Endometrial microvascular endothelial cells (primary cell): ENCODE measurements around the gene MSS51. TPM values are rescaled to one million over a fixed set of nuclear protein-coding genes. Genes with fewer than 3 reads are reported as not detected.
"Not testable (repeated sequence)": the region's sequence is repeated elsewhere in the genome, so short reads cannot be mapped to it uniquely, and the experiment has no call there.

ENCODE experiments used
- in situ Hi-C: cut with HindIII; loops from 2 replicates; pipeline ENCODE4 v1.10.0; 2017; ENCODE audit warnings: low sequenced_read_pairs, low pct_unique_long_range_greater_than_20kb; ENCODE audit errors: inconsistent ontology term
- total RNA-seq: library from RNA; depleted of rRNA; stranded (reverse); fragments of >200 nt; gene quantifications from one replicate; pipeline ENCODE4 v1.2.3, GENCODE V29; 2015; ENCODE audit errors: inconsistent ontology term

Gene MSS51
- total RNA-seq, 1 donor from 2014 or later, result 0.37 TPM

DNA sequence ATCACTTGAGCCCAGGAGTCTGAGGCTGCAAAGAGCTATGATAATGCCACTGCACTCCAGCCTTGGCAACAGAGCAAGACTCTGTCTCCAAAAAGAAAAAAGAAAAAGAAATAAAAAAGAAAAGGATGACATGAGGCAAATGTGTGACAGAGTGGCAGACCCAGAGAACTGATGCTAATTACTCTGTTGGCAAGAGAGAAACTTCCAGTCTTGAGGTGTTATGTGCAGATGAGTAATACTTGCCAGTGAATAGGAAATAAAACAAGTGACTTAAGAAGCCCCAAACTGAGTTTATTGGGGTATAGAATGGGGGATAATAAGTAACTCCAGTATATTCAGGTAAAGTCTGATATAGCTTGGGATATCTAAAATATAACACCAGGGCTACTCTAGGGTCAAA, 10.1 kb downstream of the MSS51 start:
- in situ Hi-C loops, result no loop called here

DNA sequence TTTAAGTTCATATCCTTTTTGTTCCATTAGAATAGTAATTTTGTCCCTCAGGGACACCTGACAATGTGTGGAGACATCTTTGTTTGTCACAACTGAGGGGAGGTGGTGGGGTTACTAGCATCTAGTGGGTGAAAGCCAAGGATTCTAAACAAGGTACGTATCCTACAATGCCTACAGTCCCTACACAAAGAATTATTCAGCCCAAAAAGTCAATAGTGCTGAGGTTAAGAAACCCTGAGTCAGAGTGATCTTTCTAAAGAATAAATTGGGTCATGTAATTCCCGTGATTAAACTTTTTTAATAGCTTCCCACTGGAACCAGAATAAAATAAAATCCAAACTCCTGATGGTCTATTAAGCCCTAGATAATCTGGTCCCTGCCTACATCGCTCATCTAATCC, 16.8 kb downstream of the MSS51 start:
- in situ Hi-C loops, result no loop called here

GRCh38 chr10:73414230-73414945, 19.0 kb downstream of the MSS51 start:
- in situ Hi-C loops, result no loop called here

DNA sequence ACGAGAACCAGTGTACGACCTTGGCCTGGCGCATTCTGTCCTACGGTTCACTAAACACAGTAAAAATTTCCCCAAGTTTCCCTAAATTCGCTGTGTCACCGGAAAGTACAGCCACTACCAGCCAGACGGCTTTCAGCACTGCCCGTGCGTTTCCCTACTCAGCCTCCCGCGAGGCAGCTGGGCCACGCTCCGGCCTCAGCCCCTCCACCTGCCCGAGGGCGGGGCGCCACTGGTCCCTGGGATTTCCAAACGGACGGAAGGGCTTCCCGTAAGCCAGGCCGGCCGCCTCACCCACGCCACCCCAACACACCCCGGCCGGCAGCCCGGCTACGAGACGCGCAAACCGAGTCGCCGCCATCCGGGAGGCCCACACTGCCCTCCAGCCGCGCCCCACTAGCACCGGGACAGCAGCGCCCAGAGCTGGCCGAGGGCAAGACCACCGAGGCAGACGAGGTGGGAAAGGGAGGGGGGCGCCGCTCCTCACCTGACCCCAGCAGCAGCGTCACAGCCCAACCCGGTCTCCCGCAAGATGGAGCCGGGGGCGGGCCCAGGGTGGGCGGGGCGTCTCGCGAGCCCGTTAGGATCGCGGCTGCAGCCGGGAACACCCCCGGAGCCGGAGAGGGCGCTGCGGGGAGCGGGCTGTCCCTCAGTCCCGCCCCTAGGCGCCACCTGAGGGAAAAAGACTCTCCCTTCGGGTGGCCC, 19.7 kb downstream of the MSS51 start, which contains the start of gene ANXA7:
Gene ANXA7 (minus strand): TSS at position 531 of the 702 bp plus-strand sequence. CDS start 13,202 bp downstream, outside the sequence.
- in situ Hi-C loops, result no loop called here

- in situ Hi-C loops, result no loop called here
Observed at GRCh38 chr10:73413108-73413527, 20.2 kb downstream of the MSS51 start.

- in situ Hi-C loops, result no loop called here
Observed at GRCh38 chr10:73410897-73411296, 22.5 kb downstream of the MSS51 start.

DNA sequence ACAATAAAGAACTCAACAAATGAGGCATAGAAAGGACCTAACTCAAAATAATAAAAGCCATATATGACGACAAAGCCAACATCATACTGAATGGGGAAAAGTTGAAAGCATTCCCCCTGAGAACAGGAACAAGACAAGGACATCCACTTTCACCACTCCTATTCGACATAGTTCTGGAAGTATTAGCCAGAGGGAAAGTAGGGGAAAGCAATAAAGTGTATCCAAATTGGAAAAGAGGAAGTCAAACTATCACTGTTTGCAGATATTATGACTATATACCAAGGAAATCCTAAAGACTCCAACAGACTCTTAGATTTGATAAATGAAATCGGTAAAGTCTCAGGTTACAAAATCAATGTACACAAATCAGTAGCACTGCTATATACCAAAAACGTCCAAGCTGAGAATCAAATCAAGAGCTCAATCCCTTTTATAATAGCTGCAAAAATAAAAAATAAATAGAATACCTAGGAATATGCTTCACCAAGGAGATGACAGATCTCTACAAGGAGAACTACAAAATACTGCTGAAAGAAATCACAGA, 24.3 kb downstream of the MSS51 start:
- in situ Hi-C loops, result no loop called here

DNA sequence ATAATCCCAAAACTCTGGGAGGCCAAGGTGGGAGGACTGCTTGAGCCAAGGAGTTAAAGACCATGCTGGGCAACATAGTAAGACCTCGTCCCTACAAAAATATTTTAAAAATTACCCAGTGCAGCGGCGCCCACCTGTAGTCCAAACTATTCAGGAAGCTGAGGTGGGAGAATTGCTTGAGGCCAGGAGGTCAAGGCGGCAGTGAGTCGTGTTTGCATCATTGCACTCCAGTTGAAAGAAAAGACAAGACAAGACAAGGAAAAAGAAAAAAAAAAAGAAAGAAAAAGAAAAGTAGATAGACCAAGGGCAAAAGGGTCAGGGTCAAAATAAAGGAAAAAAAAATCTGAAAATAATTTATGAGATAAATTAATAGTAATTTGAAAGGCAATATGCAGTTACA, 25.3 kb downstream of the MSS51 start:
- in situ Hi-C loops, result no loop called here

DNA sequence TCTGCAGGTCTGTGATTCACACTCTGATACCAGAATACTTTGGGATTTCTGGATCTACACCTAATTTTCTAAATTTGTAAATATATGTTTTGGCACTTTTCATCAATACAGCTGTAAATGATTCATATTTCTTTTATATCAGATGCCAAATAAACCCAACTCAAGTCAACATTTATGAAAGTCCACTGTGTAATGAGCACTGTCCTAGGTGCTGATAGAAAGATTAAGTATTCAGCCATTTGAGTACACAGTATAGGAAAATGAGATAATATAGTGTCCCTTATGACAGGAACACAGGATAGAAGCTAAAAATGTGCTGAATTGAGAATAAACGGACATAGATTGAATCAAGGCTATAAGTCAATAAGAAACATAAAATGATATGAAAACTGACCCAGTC, 25.9 kb downstream of the MSS51 start:
- in situ Hi-C loops, result no loop called here

DNA sequence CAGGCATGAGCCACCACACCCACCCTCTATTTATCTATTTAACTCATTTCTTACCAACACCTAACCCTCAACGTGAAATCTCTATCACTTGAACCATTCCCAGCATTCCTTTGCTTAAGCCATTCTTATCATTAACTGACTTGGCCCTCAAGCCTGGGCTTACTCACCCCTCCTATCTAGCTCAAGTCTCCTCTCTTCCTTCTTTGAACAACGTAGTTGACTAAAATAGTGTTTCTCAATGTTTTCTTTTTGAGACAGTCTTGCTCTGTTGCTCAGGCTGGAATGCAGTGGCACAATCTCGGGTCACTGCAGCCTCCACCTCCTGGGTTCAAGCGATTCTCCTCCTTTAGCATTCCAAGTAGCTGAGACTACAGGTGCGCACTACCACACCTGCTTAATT, 26.5 kb downstream of the MSS51 start:
- in situ Hi-C loops, result no loop called here

GRCh38 chr10:73405556-73405955, 27.8 kb downstream of the MSS51 start:
- in situ Hi-C loops, result no loop called here

GRCh38 chr10:73404690-73405089, 28.7 kb downstream of the MSS51 start:
- in situ Hi-C loops, result no loop called here

- in situ Hi-C loops, result no loop called here
Observed at GRCh38 chr10:73401636-73402035, 31.7 kb downstream of the MSS51 start.

DNA sequence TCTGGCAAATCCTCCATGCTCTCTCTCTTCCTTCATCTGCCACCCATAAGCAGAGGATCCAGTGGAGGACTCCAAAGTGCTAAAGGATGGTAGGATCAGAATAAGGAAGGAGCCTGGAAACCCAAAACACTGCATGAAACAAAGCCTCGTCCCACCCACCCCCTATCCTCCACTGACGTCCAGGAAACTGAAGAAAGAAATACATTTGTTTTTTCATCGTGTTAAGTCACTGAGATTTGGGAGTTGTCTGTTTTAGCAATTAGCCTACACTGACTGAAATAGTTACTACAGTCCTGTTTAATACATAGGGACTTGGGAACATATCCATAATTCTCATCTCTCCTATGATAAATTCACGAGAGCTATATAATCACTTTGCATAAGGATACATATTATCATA, 34.3 kb downstream of the MSS51 start:
- in situ Hi-C loops, result no loop called here

DNA sequence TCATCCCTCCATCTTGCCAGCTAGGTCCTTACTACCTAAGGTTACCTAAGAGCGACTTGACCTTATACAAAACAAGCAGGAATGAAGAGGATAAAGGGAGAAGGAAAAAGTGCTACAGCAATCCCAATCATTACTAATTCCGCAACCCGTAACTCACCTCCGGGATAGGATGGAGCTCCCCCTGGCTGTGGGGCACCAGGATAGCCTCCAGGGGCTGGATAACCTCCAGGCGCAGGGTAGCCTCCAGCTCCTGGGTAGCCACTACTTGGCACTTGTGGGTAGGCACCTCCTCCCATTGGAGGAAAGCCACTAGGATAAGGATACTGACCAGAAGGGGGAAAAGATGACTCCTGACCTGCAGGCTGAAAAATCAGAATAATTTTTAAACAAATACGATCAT, 35.3 kb downstream of the MSS51 start:
- in situ Hi-C loops, result no loop called here

GRCh38 chr10:73394325-73394724, 39.0 kb downstream of the MSS51 start:
- in situ Hi-C loops, result not testable (repeated sequence)

DNA sequence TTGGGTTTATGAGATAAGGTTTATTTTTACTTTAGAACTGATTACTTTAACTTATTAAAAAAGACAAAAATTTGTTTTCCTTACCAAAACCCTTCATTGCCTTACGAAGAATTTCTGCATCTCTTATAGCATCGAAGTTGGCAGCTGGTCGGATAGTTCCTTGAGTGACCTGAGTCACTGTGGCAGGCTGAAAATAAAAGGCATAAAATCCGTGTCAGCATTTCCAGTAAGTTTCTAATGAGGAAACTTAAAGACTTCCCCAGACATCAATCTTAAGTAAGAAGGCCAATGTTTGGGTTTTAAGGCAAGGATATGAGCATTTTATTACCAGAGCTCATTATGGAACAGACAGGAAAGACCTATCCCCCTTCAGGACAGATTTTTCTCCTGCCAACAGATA, 45.1 kb downstream of the MSS51 start:
- in situ Hi-C loops, result no loop called here

- in situ Hi-C loops, result no loop called here
Observed at GRCh38 chr10:73386583-73386982, 46.8 kb downstream of the MSS51 start.

DNA sequence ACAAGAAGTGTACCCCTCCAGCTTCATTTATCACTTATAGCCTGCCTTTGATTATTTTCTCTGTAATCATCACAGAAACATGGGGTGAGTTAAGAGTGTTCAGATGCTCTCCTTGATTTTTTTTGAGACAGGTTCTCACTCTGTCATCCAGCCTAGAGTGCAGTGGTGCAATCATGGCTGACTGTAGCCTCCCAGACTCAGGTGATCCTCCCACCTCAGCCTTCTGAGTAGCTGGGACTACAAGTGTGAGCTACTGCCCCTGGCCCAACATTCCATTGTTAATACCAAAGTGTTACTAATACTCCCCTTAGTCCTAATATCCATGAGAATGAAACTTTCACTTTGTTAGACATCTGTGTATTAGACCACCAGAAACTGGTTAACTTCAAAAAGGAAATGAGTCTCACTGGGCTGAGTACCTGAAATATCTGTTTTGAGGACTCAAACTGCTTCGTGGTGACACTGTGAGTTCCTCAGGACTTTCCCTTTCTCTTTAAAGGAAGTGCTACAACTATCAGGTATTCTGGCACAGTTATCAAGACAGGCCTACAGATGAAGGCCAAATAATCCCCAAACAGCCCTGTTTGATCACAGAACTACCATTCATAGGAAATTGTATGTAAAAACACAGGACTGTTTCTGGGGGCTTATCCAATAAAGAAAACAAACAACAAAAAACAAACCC, 54.2 kb downstream of the MSS51 start:
- in situ Hi-C loops, result no loop called here

GRCh38 chr10:73376679-73377078, 56.7 kb downstream of the MSS51 start:
- in situ Hi-C loops, result no loop called here
